Right ventricle myocardium superior (tissue), 1 donor: ENCODE measurements around the gene CNGA4. TPM values are rescaled to one million over a fixed set of nuclear protein-coding genes. Genes with fewer than 3 reads are reported as not detected.
A peak's percentile ranks its signal among the peaks of the same experiment; 100 is the strongest.
"Not testable (repeated sequence)": the region's sequence is repeated elsewhere in the genome, so short reads cannot be mapped to it uniquely, and the experiment has no call there.

Experiments
- ATAC-seq: fragments of 200-7000 bp; cut with Tn5 transposase; one replicate; pipeline ENCODE4 v1.9.1; 2020; ENCODE audit warnings: mild to moderate bottlenecking; ENCODE audit not compliant: poor library complexity
- DNase-seq: peaks from one replicate; pipeline ENCODE4 v3.0.0-alpha.2; 2020
- intact Hi-C: fragments of 100-400 bp; cut with DNase I; formaldehyde crosslinking; loops from one replicate; pipeline ENCODE4 v1.11.2; 2022
- total RNA-seq: library from RNA; stranded (reverse); fragmentation: NEBNext Ultra II Directional; extraction: Animal tissue kit (Norgen Biotek cat#: 25700); gene quantifications from one replicate; pipeline ENCODE4 v1.2.1, GENCODE V29; 2021
- donor health status: DM: no; HTN: yes; CAD: no; lungs with severe emphysema.

CNGA4 gene
- total RNA-seq, 1 donor from 2014 or later: not detected

DNA sequence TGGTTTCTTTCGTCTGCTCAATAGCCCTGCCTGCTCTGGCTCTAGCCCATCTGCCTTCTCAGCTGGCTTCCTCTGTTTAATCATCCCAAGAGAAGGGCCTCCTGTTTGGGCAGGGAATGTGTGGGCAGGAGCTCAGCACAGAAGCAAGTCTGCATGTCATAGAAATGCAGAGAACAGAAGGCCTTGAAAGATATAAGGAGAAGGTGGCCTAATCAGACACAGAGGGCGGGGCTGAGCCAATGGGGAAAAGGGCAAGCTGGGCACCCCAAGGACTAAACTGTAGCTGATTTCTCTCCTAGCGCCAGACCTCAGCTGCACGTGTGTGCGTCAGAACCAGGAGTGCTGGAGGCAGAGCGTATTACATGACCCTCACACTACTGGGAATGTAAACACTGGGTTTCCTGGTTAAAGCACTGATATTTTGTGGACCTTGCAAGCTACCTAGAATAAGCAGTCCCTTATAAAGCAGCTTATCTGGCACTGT, 13.1 kb downstream of the CNGA4 start:
- intact Hi-C loops: loop anchor here (5.0 to 10.0 kb wide), 2 partner anchors 65 to 113 kb away; no protein-coding TSS in a partner anchor
- DNase-seq: no peak
- peak; percentile 7 for ATAC-seq

DNA sequence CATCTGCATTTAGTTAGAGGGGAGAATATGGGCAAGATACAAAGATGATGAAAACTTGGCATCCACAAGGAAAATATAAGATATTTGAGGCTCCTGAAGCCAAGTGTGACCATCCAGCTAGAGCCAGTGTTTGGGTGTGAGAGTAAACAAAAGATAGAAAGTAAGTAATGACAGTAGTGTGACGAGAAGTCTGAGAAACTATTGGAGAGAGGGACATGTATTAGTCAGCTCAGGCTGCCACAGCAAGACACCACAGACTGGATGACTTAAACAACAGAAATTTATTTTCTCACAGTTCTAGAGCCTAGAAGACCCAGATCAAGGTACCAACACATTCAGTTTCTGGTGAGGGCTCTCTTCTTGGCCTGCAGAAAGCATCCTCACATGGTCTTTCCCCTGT, 14.3 kb downstream of the CNGA4 start:
- intact Hi-C loops: loop anchor here (5.0 to 10.0 kb wide), 2 partner anchors 64 to 112 kb away; no protein-coding TSS in a partner anchor
- DNase-seq (no peak), ATAC-seq (no peak)

DNA sequence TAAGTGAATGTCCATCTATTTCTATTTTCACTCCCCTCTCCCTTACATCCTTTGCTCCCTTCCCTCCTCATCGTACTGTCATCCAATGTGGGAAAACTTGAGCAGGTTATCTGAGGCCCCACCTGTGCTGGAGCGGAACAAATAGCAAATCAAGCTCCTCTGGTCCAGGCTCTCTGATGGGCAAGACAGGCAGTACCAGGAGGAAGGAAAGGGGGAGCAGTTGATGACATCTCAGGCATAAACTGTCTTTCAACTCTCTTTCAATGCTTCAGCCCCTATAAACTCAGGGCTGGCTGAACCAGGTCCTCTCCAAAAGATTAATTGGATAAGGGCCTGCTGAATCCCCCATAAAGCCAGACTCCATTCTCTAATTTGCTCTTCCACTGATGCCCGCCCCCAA, 19.3 kb downstream of the CNGA4 start:
- intact Hi-C loops: loop anchor here (10.0 kb wide), 1 partner anchor 107 kb away; no protein-coding TSS in a partner anchor
- ATAC-seq (no peak), DNase-seq (no peak)

- intact Hi-C loops: loop anchor here (10.0 kb wide), 1 partner anchor 106 kb away; no protein-coding TSS in a partner anchor
- DNase-seq (no peak), ATAC-seq (peak; percentile 36)
These were observed 19.7 kb downstream of the CNGA4 start for GRCh38 chr11:6258571-6259081.

DNA sequence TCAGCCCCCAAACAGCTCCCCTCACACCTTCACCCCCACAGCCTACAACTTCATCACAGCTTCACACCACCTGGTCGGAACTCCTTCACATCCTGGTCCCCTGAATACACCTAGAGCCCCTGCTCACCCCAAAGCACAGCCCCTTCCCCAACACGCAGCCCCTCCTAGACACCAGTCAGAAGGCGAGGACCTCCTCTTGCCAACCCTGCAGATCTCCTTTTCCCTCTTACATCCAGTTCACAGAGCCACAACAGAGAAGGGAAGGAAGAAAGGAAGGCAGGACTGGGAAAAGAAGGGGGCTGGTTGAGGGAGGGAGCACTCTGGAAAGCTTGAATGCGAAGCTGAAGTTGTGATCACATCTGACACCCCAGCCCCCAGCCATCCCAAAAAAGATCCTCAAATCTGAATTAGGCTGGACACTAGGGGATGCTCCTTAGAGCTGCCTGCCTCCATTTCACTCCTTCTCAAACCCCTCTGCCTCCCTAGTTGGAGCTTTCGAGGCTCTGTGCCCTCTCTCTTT, 21.4 kb downstream of the CNGA4 start:
- DNase-seq (no peak), ATAC-seq (no peak)
- intact Hi-C loops: no loop called here

DNA sequence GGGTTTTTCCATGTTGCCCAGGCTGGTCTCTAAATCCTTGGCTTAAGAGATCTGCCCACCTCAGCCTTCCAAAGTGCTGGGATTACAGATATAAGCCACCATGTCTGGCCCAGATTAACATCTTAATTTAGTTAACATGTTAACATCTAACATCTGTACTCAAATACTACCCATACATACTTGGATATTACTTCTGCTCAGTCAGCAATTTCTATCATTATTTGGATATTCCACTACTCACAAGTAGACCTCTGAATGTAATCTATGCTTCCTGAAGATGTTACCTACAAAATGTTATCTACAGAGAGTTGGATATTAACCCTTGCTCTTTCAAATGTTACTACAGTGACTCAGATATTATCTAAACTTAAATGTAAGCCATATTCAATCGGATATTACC, 24.8 kb downstream of the CNGA4 start:
- DNase-seq (no peak), ATAC-seq (no peak)
- intact Hi-C loops: no loop called here

DNA sequence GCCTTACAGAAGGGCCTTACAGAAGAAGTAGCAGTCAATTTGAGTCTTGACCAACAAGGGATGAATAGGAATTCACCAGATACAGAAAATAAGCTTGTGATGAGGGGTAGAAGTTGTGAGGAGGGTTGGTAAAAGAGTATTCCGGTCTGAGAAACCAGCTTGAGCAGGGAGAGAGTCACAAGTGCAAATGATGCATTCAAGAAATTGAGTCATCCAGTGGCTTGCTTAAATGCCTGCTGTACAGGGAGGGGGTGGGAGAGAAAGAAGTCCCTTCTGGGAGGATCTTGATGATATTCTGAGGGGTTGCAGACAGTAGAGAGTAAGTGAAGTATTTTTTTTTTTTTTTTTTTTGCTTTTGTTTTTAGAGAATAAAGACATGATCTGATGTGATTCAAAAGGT, 29.9 kb downstream of the CNGA4 start:
- intact Hi-C loops: no loop called here
- no peak for DNase-seq
- no peak for ATAC-seq

- intact Hi-C loops: no loop called here
- DNase-seq: no peak
- no peak for ATAC-seq
These were observed 31.1 kb downstream of the CNGA4 start for GRCh38 chr11:6269994-6270393.

DNA sequence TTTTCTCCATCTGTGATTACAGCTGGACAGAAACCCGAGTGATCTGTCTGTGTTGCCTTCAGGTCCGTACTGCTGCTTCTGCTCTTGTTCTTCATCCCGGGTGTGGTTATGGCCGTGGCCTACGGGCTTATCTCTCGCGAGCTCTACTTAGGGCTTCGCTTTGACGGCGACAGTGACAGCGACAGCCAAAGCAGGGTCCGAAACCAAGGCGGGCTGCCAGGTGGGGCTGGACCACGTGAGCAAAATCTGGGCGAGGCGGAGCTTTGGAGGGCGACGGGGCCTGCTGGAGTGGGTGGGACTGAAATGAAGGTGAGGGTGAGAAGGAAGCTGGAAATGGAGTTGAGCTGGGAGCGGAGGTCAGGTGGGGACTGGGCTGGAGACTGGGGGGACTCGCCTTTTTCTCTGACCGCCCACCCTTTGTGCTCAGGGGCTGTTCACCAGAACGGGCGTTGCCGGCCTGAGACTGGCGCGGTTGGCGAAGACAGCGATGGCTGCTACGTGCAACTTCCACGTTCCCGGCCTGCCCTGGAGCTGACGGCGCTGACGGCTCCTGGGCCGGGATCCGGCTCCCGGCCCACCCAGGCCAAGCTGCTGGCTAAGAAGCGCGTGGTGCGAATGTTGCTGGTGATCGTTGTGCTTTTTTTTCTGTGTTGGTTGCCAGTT, 31.8 kb downstream of the CNGA4 start:
- no peak for ATAC-seq
- DNase-seq: no peak
- intact Hi-C loops: no loop called here

- DNase-seq (no peak), ATAC-seq (peak; percentile 70)
- intact Hi-C loops: no loop called here
These were observed 32.7 kb downstream of the CNGA4 start for GRCh38 chr11:6271598-6271997.

- ATAC-seq: peak; percentile 85
These were observed 34.3 kb downstream of the CNGA4 start for GRCh38 chr11:6273188-6273587.

DNA sequence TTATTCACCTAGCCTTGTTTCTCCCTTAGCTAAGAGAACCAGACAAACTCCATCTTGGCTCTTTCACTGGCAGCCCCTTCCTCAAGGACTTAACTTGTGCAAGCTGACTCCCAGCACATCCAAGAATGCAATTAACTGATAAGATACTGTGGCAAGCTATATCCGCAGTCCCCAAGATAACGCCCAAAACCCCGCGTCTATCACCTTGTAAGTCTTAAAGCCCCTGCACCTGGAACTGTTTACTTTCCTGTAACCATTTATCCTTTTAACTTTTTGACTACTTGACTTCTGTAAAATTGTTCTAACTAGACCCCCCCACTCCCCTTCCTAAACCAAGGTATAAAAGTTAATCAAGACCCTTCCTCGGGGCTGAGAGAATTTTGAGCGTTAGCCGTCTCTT, 41.9 kb downstream of the CNGA4 start:
- DNase-seq, intact Hi-C loops, ATAC-seq: not testable (repeated sequence)

More at GRCh38 chr11:6273188-6273587, 34.3 kb downstream of the CNGA4 start:
- intact Hi-C loops: no loop called here
- no peak for DNase-seq

GRCh38 chr11:6283453-6284023, 44.6 kb downstream of the CNGA4 start:
- DNase-seq (no peak), ATAC-seq (no peak)
- intact Hi-C loops: no loop called here

- intact Hi-C loops: no loop called here
- DNase-seq (no peak), ATAC-seq (no peak)
These were observed 45.4 kb downstream of the CNGA4 start for GRCh38 chr11:6284250-6284649.

DNA sequence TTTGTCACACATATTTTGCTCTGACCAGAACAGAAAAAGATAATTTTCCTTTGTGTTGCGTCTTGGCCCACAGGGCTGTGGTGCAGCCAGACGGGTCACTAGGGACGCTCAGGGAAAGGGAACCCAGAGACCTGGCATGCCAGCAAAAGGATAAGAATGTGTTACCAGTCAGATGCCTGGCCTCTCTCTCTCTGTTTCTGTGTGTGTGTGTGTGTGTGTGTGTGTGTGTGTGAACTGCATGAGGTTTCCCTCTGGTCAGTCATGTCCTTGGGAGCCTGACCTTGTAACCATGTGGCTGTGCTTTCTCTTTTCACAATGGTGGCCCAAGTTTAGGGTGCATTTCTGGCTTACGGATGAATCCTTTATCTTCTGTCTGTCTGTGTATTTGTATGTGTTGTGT, 46.1 kb downstream of the CNGA4 start:
- ATAC-seq (peak; percentile 63), DNase-seq (no peak)
- intact Hi-C loops: no loop called here

Other genes with a start within 250 kb of the CNGA4 start
- gene OR56A4, start 232.1 kb upstream of the CNGA4 start, total RNA-seq: not detected
- gene OR56A1, start 208.3 kb upstream of the CNGA4 start, total RNA-seq: not detected
- not detected for gene OR56B4, start 131.4 kb upstream of the CNGA4 start, total RNA-seq
- not detected for gene OR52B2, start 68.8 kb upstream of the CNGA4 start, total RNA-seq
- gene OR52W1, start 39.9 kb upstream of the CNGA4 start, total RNA-seq: not detected
- gene C11orf42, start 33.5 kb upstream of the CNGA4 start, total RNA-seq: not detected
- gene FHIP1B, start 4.5 kb upstream of the CNGA4 start, total RNA-seq: 12.9 TPM
- gene CCKBR, start 20.7 kb downstream of the CNGA4 start, total RNA-seq: not detected
- gene CAVIN3, start 81.4 kb downstream of the CNGA4 start, total RNA-seq: 33.9 TPM
- 51.6 TPM for gene SMPD1, start 151.4 kb downstream of the CNGA4 start, total RNA-seq
- 75.8 TPM for gene APBB1, start 180.0 kb downstream of the CNGA4 start, total RNA-seq
- gene HPX, start 201.9 kb downstream of the CNGA4 start, total RNA-seq: 0.35 TPM
- gene TRIM3, start 234.9 kb downstream of the CNGA4 start, total RNA-seq: 11.4 TPM
- gene ARFIP2, start 242.2 kb downstream of the CNGA4 start, total RNA-seq: 13.9 TPM
- 14.1 TPM for gene TIMM10B, start 242.4 kb downstream of the CNGA4 start, total RNA-seq